Tongue (tissue), 2 donors: ENCODE measurements around the gene ACER3. TPM values are rescaled to one million over a fixed set of nuclear protein-coding genes. Genes with fewer than 3 reads are reported as not detected.
"Not testable (repeated sequence)": the region's sequence is repeated elsewhere in the genome, so short reads cannot be mapped to it uniquely, and the experiment has no call there.

Source experiments
- DNase-seq: peaks from one replicate; pipeline ENCODE4 v3.0.0-alpha.2; 2015
- total RNA-seq: library from RNA; depleted of rRNA; stranded (reverse); fragments of >200 nt; gene quantifications from one replicate; pipeline ENCODE4 v1.2.3, GENCODE V29; 2014

ACER3 gene
- total RNA-seq, 1 donor from 2014 or later, result 9.2 TPM

- no peak for DNase-seq
Measured at GRCh38 chr11:76995081-76995576, 134.4 kb downstream of the ACER3 start.

DNA sequence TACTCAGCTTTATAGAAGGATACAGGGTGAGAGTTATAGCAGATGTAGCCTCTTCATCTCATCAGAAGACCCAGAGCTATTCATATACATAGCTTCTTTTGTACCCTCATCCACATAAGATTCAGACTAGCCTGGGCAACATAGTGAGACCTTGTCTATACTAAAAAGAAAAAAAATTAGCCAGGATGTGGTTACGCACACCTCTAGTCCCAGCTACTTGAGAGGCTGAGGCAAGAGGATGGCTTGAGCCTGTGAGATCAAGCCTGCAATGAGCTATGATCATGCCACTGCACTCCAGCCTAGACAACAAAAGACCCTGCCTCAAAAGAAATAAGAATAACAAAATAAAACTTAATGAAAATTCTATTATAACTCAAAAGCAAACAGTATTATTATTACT, 136.8 kb downstream of the ACER3 start:
- no peak for DNase-seq

- no peak for DNase-seq
Measured at GRCh38 chr11:76999597-76999996, 138.9 kb downstream of the ACER3 start.

- DNase-seq, result no peak
Measured at GRCh38 chr11:77001613-77002012, 140.9 kb downstream of the ACER3 start.

DNA sequence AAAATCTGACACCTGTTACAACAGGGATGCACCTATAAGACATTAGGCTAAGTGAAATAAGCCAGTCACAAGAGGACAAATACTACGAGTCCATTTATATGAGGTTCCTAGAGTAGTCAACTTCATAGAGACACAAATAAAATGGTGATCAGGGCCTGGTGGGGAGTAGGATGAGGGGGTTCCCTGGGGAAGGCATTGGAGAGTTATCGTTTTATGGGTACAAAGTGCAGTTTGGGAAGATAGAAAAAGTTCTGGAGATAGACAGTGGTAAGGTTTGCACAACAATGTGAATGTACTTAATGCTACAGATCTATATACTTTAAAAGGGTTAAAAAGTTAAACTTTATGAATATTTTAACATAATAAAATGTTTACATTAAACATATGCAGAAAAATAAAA, 142.1 kb downstream of the ACER3 start:
- no peak for DNase-seq

DNA sequence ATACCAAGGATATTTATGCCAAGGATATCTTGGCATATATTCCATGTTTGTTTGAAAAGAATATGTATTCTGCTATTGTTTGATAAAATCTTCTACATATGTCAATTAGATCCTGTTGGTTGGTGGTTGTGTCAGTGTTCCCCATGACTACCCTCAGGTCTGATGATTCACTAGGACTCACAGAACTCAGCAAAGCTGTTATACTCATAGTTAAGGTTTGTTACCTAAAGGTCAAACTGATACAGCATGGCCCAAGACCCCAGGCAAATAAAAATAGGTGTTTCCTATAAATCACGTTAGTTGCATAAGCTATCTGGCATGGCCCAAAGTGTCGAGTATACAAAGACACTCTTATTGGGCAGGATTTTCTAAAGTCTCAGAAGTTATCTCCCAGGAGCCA, 143.2 kb downstream of the ACER3 start:
- DNase-seq, result no peak

- DNase-seq, result no peak
Measured at GRCh38 chr11:77009533-77010160, 148.9 kb downstream of the ACER3 start.

- no peak for DNase-seq
Measured at GRCh38 chr11:77014669-77015068, 154.0 kb downstream of the ACER3 start.

DNA sequence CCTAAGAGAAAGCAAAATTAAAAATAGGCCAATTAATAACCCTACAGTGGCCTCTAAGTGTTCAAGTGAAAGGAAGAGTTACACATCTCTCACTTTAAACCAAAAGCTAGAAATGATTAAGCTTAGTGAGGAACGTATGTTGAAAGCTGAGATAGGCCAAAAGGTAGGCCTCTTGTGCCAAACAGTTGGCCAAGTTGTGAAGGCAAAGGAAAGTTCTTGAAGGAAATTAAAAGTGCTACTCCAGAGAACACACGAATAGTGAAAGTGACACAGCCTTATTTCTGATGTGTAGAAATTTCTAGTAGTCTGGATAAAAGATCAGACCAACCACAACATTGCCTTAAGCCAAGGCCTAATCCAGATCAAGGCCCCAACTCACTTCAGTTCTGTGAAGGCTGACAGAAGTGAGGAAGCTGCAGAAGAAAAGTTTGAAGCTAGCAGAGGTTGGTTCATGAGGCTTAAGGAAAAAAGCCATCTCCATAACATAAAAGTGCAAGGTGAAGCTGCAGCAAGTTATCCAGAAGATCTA, 157.7 kb downstream of the ACER3 start:
- not testable (repeated sequence) for DNase-seq

GRCh38 chr11:77019976-77020595, 159.4 kb downstream of the ACER3 start:
- DNase-seq, result no peak

- DNase-seq, result no peak
Measured at GRCh38 chr11:77020734-77021133, 160.0 kb downstream of the ACER3 start.

DNA sequence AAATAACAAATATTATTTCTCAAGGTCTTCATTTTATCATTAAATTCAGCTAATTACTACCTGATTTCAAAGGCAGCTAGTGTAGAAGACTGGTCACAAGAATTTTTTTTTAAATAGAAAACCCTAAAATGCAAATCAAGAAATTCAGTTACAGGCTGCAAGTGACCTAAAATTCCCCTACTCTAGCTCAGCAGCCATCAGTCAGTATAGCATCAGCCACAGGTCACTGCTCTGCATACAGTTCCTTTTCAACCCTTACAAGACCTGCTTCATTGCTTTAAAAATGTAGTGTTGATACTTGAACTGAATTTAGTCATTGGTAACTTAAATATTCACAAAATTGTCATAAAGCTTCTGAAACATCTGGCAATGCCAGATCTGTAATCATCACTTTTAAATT, 164.0 kb downstream of the ACER3 start:
- DNase-seq, result no peak

- no peak for DNase-seq
Measured at GRCh38 chr11:77026221-77026620, 165.5 kb downstream of the ACER3 start.

DNA sequence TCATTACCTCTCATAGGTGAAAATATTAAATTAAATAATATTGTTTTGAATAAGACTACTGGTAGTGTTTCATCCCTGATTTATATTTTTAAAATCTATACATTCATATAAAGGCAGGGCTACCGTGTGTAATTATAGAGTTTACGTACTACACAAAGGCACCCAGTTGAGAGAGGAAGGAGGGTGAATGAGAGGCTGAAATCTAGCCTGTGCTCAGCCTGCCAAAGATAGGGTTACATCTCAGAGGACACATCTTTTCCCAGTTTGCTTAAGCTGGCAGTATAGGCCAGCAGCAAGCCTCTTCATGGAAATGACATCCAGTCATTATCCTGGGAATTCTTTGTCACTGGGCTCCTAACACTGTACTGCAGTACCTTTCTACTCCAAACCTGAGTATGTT, 166.0 kb downstream of the ACER3 start:
- DNase-seq, result peak; percentile 49

GRCh38 chr11:77027275-77027674, 166.6 kb downstream of the ACER3 start:
- DNase-seq, result no peak

- no peak for DNase-seq
Measured at GRCh38 chr11:77029829-77030228, 169.1 kb downstream of the ACER3 start.

DNA sequence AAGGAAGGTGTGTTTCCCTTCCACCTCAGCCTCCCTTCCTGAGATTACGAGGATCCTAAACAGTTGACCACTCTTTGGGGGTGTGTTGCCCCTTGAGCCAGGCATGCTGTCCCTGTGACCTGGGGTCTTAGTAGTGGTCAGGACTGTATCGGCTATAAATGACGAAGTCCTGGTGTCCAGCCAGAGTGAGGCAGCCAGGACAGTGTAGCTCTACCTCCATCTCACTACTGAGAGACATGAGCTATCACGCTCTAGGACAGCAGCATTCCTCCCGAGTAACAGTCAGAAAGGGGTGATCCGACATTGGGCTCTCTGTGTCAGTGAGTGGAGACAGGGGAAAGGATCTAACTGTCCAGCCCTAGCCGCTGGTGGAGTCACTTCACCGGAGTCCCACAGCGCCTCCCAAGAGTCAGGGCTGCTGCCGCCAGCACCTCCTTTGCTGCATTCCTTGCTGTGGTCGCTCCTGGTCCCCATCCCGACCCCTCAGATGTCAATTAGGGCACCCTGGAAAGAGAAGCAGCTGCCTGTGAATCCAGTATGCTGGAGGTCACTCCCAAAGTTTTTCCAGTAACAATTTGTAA, 170.2 kb downstream of the ACER3 start:
- DNase-seq, result no peak

GRCh38 chr11:77031599-77031998, 170.9 kb downstream of the ACER3 start:
- DNase-seq, result no peak

DNA sequence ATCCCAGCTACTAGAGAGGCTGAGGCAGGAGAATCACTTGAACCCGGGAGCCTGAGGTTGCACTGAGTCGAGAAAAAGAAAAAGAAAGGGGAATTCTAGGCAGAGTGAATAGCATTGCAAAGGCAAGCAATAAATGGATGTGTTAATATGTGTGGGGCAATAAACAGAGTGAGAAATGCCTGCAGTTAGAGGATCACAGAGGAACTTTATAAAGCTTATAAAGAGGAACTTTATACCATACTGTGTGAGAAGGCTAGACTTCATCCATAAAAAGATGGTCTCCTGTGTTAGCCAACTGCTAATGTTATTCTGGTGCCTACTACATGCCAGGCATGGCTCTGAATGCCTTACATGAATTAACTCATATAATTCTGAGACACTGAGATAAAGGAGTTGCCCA, 174.3 kb downstream of the ACER3 start:
- DNase-seq, result no peak

GRCh38 chr11:77035580-77035979, 174.9 kb downstream of the ACER3 start:
- DNase-seq, result no peak

GRCh38 chr11:77036398-77036797, 175.7 kb downstream of the ACER3 start:
- no peak for DNase-seq

GRCh38 chr11:77037057-77037456, 176.3 kb downstream of the ACER3 start:
- DNase-seq, result no peak

- DNase-seq, result no peak
Measured at GRCh38 chr11:77038029-77038824, 177.5 kb downstream of the ACER3 start.
